Neural progenitor cell (in vitro differentiated cells): ENCODE results near the gene PAX5.

ENCODE experiments used
- EZH2 ChIP-seq: fragments of 200-600 bp; sonication (generic); IDR thresholded peaks from 2 replicates; pipeline ENCODE4 v1.6.1; 2017; ENCODE audit warnings: antibody characterized with exemption, mild to moderate bottlenecking, moderate library complexity
- EZH2phosphoT487 ChIP-seq: fragments of 200-600 bp; sonication (generic); IDR thresholded peaks from 2 replicates; pipeline ENCODE4 v1.6.1; 2017; ENCODE audit warnings: antibody characterized with exemption
- TF ChIP-seq, protein P1 (sequence below): fragments of 200-600 bp; sonication (generic); IDR thresholded peaks from 2 replicates; pipeline ENCODE4 v1.5.1; 2017; ENCODE audit warnings: antibody characterized with exemption, mild to moderate bottlenecking

GRCh38 chr9:36846621-36847020 is 187.4 kb downstream of the PAX5 start:
- TF ChIP-seq, protein P1, sequence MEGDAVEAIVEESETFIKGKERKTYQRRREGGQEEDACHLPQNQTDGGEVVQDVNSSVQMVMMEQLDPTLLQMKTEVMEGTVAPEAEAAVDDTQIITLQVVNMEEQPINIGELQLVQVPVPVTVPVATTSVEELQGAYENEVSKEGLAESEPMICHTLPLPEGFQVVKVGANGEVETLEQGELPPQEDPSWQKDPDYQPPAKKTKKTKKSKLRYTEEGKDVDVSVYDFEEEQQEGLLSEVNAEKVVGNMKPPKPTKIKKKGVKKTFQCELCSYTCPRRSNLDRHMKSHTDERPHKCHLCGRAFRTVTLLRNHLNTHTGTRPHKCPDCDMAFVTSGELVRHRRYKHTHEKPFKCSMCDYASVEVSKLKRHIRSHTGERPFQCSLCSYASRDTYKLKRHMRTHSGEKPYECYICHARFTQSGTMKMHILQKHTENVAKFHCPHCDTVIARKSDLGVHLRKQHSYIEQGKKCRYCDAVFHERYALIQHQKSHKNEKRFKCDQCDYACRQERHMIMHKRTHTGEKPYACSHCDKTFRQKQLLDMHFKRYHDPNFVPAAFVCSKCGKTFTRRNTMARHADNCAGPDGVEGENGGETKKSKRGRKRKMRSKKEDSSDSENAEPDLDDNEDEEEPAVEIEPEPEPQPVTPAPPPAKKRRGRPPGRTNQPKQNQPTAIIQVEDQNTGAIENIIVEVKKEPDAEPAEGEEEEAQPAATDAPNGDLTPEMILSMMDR: no peak
- no peak for TF ChIP-seq EZH2
- TF ChIP-seq EZH2phosphoT487: no peak
